Tibial nerve (tissue), 4 donors: ENCODE results near the gene TBC1D8. TPM values are rescaled to one million over a fixed set of nuclear protein-coding genes. Genes with fewer than 3 reads are reported as not detected.

Experiments used
- DNase-seq, 2 donors: peaks; one replicate each; pipeline ENCODE4 v3.0.0-alpha.2; 2019; ENCODE audit warnings: low spot score in 2 of 2
- H3K27ac ChIP-seq, 4 donors: fragments of 200-600 bp; sonication (generic) in 3 of 4; one replicate each; pipeline ENCODE4 v1.5.1; 2017 to 2019; ENCODE audit warnings: mild to moderate bottlenecking in 1 of 4
- H3K27me3 ChIP-seq, 2 donors: fragments of 200-600 bp; sonication (generic) in 1 of 2; one replicate each; pipeline versions ENCODE4 v1.5.1 to v1.6.0; 2017 to 2019
- H3K36me3 ChIP-seq, 3 donors: fragments of 200-600 bp; sonication (generic); one replicate each; pipeline ENCODE4 v1.5.1; 2018 to 2019
- H3K4me1 ChIP-seq, 4 donors: fragments of 200-600 bp; sonication (generic) in 3 of 4; one replicate each; pipeline ENCODE4 v1.5.1; 2017 to 2019
- H3K4me3 ChIP-seq, 4 donors: fragments of 200-600 bp; sonication (generic) in 3 of 4; one replicate each; pipeline ENCODE4 v1.5.1; 2017 to 2019; ENCODE audit warnings: mild to moderate bottlenecking in 1 of 4, moderate library complexity in 1 of 4
- H3K9me3 ChIP-seq, 4 donors: fragments of 200-600 bp; sonication (generic) in 3 of 4; one replicate each; pipeline ENCODE4 v1.5.1; 2017 to 2019
- CTCF ChIP-seq, 5 experiments: fragments of 200-600 bp in 3 of 5; fragments of 450-650 bp in 2 of 5; sonication (generic) in 3 of 5; IDR thresholded peaks; one replicate each; pipeline ENCODE4 v1.5.1; 2016 to 2019; ENCODE audit warnings: antibody characterized with exemption in 5 of 5, mild to moderate bottlenecking in 3 of 5, moderate library complexity in 2 of 5
- EP300 ChIP-seq, 2 donors: sonication (generic); formaldehyde crosslinking; IDR thresholded peaks; one replicate each; pipeline ENCODE4 v1.6.1; 2017; ENCODE audit warnings: antibody characterized with exemption in 2 of 2, mild to moderate bottlenecking in 1 of 2
- POLR2A ChIP-seq, 2 donors: fragments of 450-650 bp; IDR thresholded peaks; one replicate each; pipeline ENCODE4 v1.6.1; 2017; ENCODE audit warnings: antibody characterized with exemption in 2 of 2, mild to moderate bottlenecking in 2 of 2, moderate library complexity in 2 of 2
- WGBS, 2 donors: methylation state at CpG; one replicate each; pipeline ENCODE4 v1.1.5; 2018; 5-methylcytosine and 5-hydroxymethylcytosine counted together
- total RNA-seq, 4 donors: library from RNA; depleted of rRNA; stranded (reverse); fragments of >200 nt; gene quantifications; one replicate each; pipeline ENCODE4 v1.1.0, GENCODE V29; 2016

Gene TBC1D8
- total RNA-seq, 4 donors from 2014 or later, result 42.4 to 87.9 (median 47.3) TPM

GRCh38 chr2:101132202-101132601 lies 19.0 kb downstream of the TBC1D8 start:
- Histone ChIP-seq H3K9me3 (no peaks in the 10 kb centered on the region), H3K27me3 (no peaks in the 10 kb centered on the region), H3K36me3 (no peaks in the 10 kb centered on the region), H3K4me1 (peaks cover 0 to 6% (median 0%) of the 10 kb centered on the region in 4 donors), H3K4me3 (no peak overlapping the region), H3K27ac (no peak overlapping the region)
- TF ChIP-seq CTCF (IDR thresholded peaks at IDR 0.05), result no peak
- no peak for TF ChIP-seq POLR2A (IDR thresholded peaks at IDR 0.05)
- no peak for TF ChIP-seq EP300 (IDR thresholded peaks at IDR 0.05)
- WGBS, 2 donors, result 76 to 78% methylated on average over 2 of the region's 2 CpGs
- no peak for DNase-seq

- WGBS, 2 donors, result 95 to 97% methylated on average over 5 to 13 of the region's 13 CpGs
- no peaks in the 10 kb centered on the region for H3K36me3 ChIP-seq
- H3K4me3 ChIP-seq, result no peak overlapping the region
- DNase-seq, result no peak
- TF ChIP-seq POLR2A (IDR thresholded peaks at IDR 0.05) (no peak), EP300 (IDR thresholded peaks at IDR 0.05) (no peak), CTCF (IDR thresholded peaks at IDR 0.05) (no peak)
- no peaks in the 10 kb centered on the region for H3K9me3 ChIP-seq
- H3K4me1 ChIP-seq, result peaks cover 0 to 27% (median 7%) of the 10 kb centered on the region in 4 donors
- H3K27ac ChIP-seq, result no peak overlapping the region
- no peaks in the 10 kb centered on the region for H3K27me3 ChIP-seq
Observed at GRCh38 chr2:101130081-101130480, 21.1 kb downstream of the TBC1D8 start.

- Histone ChIP-seq H3K36me3 (no peaks in the 10 kb centered on the region), H3K27ac (peak overlapping the region in 2 of 4 donors; percentile 81), H3K4me3 (no peak overlapping the region), H3K9me3 (no peaks in the 10 kb centered on the region), H3K4me1 (peaks cover 0 to 51% (median 24%) of the 10 kb centered on the region in 4 donors), H3K27me3 (no peaks in the 10 kb centered on the region)
- TF ChIP-seq POLR2A (IDR thresholded peaks at IDR 0.05) (no peak), EP300 (IDR thresholded peaks at IDR 0.05) (no peak), CTCF (IDR thresholded peaks at IDR 0.05) (no peak)
- WGBS, 2 donors, result 69 to 83% methylated on average over 5 of the region's 5 CpGs
- no peak for DNase-seq
Observed at GRCh38 chr2:101127319-101128056, 23.7 kb downstream of the TBC1D8 start.

- 71 to 86% methylated on average over 3 of the region's 3 CpGs for WGBS, 2 donors
- H3K27me3 ChIP-seq, result no peaks in the 10 kb centered on the region
- DNase-seq, result no peak
- H3K4me1 ChIP-seq, result peaks cover 0 to 62% (median 31%) of the 10 kb centered on the region in 4 donors
- TF ChIP-seq POLR2A (IDR thresholded peaks at IDR 0.05), result no peak
- TF ChIP-seq EP300 (IDR thresholded peaks at IDR 0.05), result no peak
- no peak for TF ChIP-seq CTCF (IDR thresholded peaks at IDR 0.05)
- peak overlapping the region in 3 of 4 donors; percentile 27 to 81 (median 81) for H3K27ac ChIP-seq
- H3K9me3 ChIP-seq, result no peaks in the 10 kb centered on the region
- no peaks in the 10 kb centered on the region for H3K36me3 ChIP-seq
- H3K4me3 ChIP-seq, result no peak overlapping the region
Observed at GRCh38 chr2:101125808-101126207, 25.4 kb downstream of the TBC1D8 start.

- TF ChIP-seq CTCF (IDR thresholded peaks at IDR 0.05) (no peak), EP300 (IDR thresholded peaks at IDR 0.05) (no peak), POLR2A (IDR thresholded peaks at IDR 0.05) (no peak)
- 17 to 18% methylated on average over 3 of the region's 3 CpGs for WGBS, 2 donors
- Histone ChIP-seq H3K36me3 (no peaks in the 10 kb centered on the region), H3K4me3 (no peak overlapping the region), H3K27me3 (no peaks in the 10 kb centered on the region), H3K4me1 (peaks cover 0 to 67% (median 34%) of the 10 kb centered on the region in 4 donors), H3K27ac (peak overlapping the region in 3 of 4 donors; percentile 27 to 81 (median 81)), H3K9me3 (no peaks in the 10 kb centered on the region)
- DNase-seq, result no peak
Observed at GRCh38 chr2:101125374-101125773, 25.8 kb downstream of the TBC1D8 start.
